Measurements from ENCODE around the gene CASK.
A peak's percentile ranks its signal among the peaks of the same experiment; 100 is the strongest.

Gene CASK

GRCh38 chrX:41664375-41664901 is 258.9 kb downstream of the CASK start:
- TF ChIP-seq POU6F1 (CRISPR knock-in tag; IDR thresholded peaks at IDR 0.05; ENCODE audit: borderline replicate concordance, low read depth) (no peak), PPARA (CRISPR knock-in tag; IDR thresholded peaks at IDR 0.05; ENCODE audit: borderline replicate concordance) (no peak), CSRNP3 (CRISPR knock-in tag; IDR thresholded peaks at IDR 0.05) (no peak), ARNTL (CRISPR knock-in tag; IDR thresholded peaks at IDR 0.05; ENCODE audit: borderline replicate concordance, low read depth) (no peak), ESRRG (CRISPR knock-in tag; IDR thresholded peaks at IDR 0.05) (no peak), SNAI2 (CRISPR knock-in tag; IDR thresholded peaks at IDR 0.05) (no peak)
- no peak for ATAC-seq

GRCh38 chrX:41661366-41662095 is 261.8 kb downstream of the CASK start:
- TF ChIP-seq POU6F1 (CRISPR knock-in tag; IDR thresholded peaks at IDR 0.05; ENCODE audit: borderline replicate concordance, low read depth) (no peak), CSRNP3 (CRISPR knock-in tag; IDR thresholded peaks at IDR 0.05) (no peak), BACH2 (CRISPR knock-in tag; IDR thresholded peaks at IDR 0.05; ENCODE audit: borderline replicate concordance) (no peak), GLIS3 (CRISPR knock-in tag; IDR thresholded peaks at IDR 0.05) (no peak), TOX (CRISPR knock-in tag; IDR thresholded peaks at IDR 0.05; ENCODE audit: borderline replicate concordance) (no peak), OSR1 (CRISPR knock-in tag; IDR thresholded peaks at IDR 0.05) (no peak), CSDC2 (CRISPR knock-in tag; IDR thresholded peaks at IDR 0.05) (no peak), RARB (CRISPR knock-in tag; IDR thresholded peaks at IDR 0.05) (no peak), CREB5 (CRISPR knock-in tag; IDR thresholded peaks at IDR 0.05; ENCODE audit: low read depth) (no peak), ZNF565 (CRISPR knock-in tag; conservative IDR thresholded peaks at IDR 0.05; ENCODE audit: low read depth) (no peak), TSHZ2 (CRISPR knock-in tag; IDR thresholded peaks at IDR 0.05) (no peak), ZFP3 (CRISPR knock-in tag; IDR thresholded peaks at IDR 0.05) (no peak), ZNF70 (CRISPR knock-in tag; IDR thresholded peaks at IDR 0.05) (no peak), ZNF8 (CRISPR knock-in tag; IDR thresholded peaks at IDR 0.05) (no peak)
- ATAC-seq: peak; percentile 47

- no peak for ATAC-seq
- TF ChIP-seq ARNTL (CRISPR knock-in tag; IDR thresholded peaks at IDR 0.05; ENCODE audit: borderline replicate concordance, low read depth) (no peak), RARB (CRISPR knock-in tag; IDR thresholded peaks at IDR 0.05) (no peak), OSR1 (CRISPR knock-in tag; IDR thresholded peaks at IDR 0.05) (no peak), TCF4 (CRISPR knock-in tag; IDR thresholded peaks at IDR 0.05; ENCODE audit: borderline replicate concordance) (no peak), BACH2 (CRISPR knock-in tag; IDR thresholded peaks at IDR 0.05; ENCODE audit: borderline replicate concordance) (no peak), TSHZ2 (CRISPR knock-in tag; IDR thresholded peaks at IDR 0.05) (no peak), ZFP3 (CRISPR knock-in tag; IDR thresholded peaks at IDR 0.05) (no peak), POU6F1 (CRISPR knock-in tag; IDR thresholded peaks at IDR 0.05; ENCODE audit: borderline replicate concordance, low read depth) (no peak), ESRRG (CRISPR knock-in tag; IDR thresholded peaks at IDR 0.05) (no peak)
These were observed 267.7 kb downstream of the CASK start for GRCh38 chrX:41655631-41656030.

Measured in SK-N-SH treated with all-trans-retinoic acid at 6 μM for 48 hours (cell line).